ENCODE results near the gene AHCYL2.
"Not testable (repeated sequence)": the region's sequence is repeated elsewhere in the genome, so short reads cannot be mapped to it uniquely, and the experiment has no call there.

The AHCYL2 gene

DNA sequence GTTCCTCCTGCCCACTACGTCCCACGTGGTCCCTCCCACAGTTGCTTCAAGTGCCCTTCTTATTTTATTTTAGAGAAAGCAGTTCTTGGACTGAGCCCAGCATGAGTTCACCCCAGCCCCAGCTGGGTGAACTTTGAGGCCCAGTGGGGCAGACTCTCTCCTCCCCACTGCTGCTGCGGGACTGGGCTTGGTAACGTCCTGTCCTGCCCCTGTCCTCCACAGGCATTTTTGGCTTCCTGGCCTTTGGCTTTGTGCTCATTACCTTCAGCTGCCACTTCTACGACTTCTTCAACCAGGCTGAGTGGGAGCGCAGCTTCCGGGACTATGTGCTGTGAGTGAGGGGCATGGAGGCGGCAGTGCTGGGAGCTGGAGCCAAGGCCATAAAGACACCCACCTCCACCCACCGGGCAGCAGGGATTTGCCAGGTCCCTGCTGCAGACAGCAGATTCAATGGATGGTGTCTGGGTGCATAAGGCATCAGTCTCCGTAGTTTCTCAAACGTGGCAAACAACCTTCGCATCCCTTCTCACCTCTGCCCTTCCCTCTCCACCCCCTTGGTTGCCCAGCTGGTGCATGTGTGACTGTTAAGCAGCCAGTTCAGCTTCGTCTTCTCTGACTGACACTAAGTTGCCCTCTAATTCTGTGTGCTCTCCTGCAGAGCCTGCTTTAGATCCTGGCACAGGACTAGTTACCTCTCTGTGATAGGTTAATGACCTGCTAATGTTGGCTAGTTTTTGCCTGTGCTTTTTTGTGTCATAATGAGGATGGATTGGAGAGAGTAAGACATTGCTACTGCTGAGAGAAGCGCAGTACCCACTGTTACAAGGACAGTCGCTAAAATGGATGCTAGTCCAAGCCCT lies 15.5 kb upstream of the AHCYL2 start:
- DNase-seq: no peak

- peak; percentile 78 for DNase-seq
Measured at GRCh38 chr7:129210256-129210988, 14.4 kb upstream of the AHCYL2 start.

DNA sequence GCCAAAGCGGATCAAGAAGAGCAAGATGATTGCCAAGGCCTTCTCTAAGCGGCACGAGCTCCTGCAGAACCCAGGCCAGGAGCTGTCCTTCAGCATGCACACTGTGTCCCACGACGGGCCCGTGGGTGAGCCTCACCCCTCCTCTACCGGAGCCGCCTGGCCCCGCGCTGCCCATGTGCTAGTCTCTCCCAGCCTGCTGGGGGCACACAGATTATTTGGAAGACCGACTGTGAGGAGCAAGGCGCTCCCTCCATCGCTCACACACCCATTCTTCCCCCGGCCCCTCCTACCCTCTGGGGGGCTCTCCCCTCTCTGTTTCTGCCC lies 13.9 kb upstream of the AHCYL2 start:
- DNase-seq: no peak

DNA sequence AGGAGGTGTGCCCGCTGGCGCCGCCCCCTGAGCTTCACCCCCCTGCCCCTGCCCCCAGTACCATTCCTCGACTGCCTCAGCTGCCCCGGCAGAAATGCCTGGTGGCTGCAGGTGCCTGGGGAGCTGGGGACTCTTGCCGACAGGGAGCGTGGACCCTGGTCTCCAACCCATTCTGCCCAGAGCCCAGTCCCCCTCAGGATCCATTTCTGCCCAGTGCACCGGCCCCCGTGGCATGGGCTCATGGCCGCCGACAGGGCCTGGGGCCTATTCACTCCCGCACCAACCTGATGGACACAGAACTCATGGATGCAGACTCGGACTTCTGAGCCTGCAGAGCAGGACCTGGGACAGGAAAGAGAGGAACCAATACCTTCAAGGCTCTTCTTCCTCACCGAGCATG lies 12.7 kb upstream of the AHCYL2 start:
- no peak for DNase-seq

DNA sequence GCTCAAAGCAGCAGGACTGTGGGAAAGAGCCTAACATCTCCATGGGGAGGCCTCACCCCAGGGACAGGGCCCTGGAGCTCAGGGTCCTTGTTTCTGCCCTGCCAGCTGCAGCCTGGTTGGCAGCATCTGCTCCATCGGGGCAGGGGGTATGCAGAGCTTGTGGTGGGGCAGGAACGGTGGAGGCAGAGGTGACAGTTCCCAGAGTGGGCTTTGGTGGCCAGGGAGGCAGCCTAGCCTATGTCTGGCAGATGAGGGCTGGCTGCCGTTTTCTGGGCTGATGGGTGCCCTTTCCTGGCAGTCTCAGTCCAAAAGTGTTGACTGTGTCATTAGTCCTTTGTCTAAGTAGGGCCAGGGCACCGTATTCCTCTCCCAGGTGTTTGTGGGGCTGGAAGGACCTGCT lies 12.2 kb upstream of the AHCYL2 start:
- DNase-seq: no peak

GRCh38 chr7:129213828-129214227 lies 11.0 kb upstream of the AHCYL2 start:
- no peak for DNase-seq

GRCh38 chr7:129215691-129216090 lies 9.1 kb upstream of the AHCYL2 start:
- not testable (repeated sequence) for DNase-seq

- not testable (repeated sequence) for DNase-seq
Measured at GRCh38 chr7:129216101-129216715, 8.6 kb upstream of the AHCYL2 start.

DNA sequence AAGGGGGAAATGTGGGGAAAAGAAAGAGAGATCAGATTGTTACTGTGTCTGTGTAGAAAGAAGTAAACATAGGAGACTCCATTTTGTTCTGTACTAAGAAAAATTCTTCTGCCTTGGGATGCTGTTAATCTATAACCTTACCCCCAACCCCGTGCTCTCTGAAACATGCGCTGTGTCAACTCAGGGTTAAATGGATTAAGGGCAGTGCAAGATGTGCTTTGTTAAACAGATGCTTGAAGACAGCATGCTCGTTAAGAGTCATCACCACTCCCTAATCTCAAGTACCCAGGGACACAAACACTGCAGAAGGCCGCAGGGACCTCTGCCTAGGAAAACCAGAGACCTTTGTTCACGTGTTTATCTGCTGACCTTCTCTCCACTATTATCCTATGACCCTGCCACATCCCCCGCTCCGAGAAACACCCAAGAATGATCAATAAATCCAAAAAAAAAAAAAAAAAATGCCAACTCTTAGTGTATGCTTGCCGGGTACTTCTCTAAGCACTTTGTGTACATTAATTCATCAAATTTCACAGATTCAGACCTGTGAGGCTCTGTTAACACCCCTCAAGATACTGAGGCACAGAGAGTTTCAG lies 7.9 kb upstream of the AHCYL2 start:
- not testable (repeated sequence) for DNase-seq

- DNase-seq: peak; percentile 82
Measured at GRCh38 chr7:129218514-129219062, 6.2 kb upstream of the AHCYL2 start.

- not testable (repeated sequence) for DNase-seq
Measured at GRCh38 chr7:129219166-129219565, 5.7 kb upstream of the AHCYL2 start.

DNA sequence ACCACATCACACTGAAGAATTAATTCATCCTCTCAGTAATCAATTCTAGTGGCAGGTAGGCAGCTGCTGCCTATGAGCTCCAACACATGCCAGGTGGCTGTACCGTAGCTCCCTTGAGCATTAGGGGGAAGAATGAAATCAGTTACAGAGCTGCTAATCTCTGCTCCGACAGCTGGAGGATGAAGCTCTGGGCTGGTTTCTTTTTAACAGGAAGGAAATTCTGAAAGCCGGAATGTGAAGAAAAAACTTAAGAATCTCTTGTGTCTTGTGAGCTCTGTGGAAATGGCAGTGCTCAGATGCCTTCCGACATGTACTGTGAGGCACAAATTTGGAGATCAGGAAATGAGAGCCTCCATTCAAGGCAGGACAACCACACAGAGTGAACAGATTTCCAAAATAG lies 2.8 kb upstream of the AHCYL2 start:
- DNase-seq: no peak

DNA sequence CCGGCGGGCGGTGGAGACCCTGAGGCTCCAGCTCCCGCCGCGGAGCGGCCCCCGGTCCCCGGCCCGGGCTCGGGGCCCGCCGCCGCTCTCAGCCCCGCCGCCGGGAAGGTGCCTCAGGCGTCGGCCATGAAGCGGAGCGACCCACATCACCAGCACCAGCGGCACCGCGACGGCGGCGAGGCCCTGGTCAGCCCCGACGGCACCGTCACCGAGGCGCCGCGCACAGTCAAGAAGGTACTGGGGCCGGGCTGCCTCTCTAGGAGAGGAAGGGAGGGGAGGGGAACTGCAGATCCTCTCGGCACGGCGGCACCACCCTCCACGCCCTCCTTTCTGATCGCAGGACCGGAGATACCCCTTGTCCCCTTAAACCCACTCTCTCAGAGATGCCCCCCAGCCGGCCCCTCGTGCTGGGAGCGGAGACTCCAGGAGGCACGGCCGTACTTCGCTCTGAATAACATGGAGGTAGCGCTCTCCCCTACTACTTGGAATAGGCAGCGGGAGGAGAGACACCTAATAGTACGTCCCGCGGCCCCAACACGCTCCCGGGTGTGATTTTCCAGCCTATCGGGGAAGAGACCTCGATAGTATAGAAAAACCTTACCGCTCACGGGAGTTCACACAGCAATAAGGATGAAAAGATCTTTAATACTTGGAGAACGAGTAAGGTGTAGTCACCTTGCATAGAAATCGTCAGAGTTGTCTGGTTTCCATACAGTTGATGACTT lies 538 bp downstream of the AHCYL2 start:
- DNase-seq: peak; percentile 62

DNA sequence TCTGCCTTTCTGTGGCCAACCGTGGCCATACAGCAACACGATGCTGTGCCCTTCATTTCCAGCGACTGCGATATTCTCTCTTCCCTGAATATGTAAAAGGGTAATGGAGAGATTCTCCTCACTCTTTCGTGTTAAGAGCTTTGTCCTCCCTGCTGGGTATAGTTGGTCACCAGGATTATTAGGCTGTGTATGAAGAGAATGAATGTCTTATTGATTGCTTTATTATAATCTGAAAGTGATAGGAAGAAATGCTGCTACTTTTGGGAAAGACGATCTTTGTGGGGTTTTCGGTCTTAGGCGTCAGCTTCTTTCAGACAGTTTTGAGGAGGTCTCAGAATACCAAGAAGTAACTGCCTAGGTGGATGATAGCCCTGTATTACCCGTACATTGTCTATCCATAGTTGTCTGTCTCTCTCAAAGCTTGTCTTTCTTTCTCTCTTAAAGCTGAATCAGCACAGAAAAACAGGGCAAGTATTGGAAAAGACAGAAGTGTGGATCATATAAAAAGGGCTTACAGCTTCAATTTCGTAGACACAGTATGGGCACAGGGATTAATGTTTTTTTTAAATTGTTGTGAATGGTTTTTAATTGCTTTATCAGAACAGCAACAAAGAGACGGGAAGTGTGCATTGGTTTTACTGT lies 1.2 kb downstream of the AHCYL2 start:
- DNase-seq: no peak

DNA sequence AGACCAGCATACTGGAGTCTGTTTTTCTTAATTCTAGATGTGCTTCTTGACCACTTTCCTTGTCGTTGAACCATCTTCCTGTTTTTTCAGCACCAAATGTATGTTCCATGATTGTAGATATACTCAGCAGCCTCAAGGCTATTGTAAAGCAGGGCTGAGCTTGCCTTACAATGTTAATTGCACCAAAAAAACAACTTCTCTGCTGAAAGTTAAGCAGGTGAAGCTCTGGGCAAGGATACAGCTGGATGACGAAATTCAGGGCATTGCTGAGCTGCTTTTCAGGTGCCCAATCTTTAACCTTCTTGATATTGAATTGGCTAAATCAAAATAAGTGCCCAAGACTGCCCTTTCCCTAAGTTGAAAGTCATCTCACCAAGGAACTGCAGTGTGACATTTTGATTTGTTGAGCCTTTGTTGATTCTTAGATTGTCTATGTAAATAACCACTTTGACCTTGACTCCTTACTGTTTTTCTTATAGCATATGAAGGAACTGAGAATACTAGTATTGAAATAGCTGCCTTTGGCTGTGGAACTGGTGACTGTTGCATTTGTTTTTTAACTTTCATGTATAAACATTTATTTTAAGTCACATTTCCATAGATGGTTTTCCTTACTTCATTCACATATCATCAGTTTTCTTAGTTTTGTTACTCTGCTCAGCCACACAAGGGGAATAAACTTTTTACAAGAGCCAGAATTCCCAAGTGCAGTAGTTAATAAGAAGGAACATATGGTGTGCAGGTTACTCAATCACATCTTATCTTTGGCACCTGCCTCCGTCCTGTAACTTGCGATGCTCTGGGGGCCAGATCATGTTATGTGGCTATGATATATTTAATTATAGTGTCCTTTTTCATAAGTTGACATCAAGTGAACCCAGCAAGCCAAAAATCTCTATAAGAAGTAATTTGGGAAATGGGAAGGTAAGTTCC lies 3.1 kb downstream of the AHCYL2 start:
- no peak for DNase-seq

- DNase-seq: no peak
Measured at GRCh38 chr7:129228633-129229032, 3.8 kb downstream of the AHCYL2 start.

DNA sequence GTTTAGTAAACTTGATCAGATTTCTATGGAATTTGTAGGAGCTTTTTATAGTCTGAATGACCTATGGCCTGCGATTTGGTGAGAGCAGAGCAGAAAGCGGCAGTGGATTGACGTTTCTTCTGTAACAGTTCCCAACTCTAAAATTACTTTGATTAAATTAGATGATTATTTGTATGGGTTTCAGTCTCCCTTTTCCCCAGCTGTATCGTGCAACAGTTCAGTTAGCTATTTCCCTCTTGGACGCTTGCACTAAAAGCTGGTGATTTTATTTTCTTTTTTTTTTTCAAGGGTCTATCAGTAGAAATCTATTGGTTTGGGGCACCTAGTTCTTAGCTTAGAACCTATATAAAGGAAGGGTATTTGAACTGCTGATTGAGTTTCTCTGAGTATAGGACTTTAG lies 6.8 kb downstream of the AHCYL2 start:
- no peak for DNase-seq

DNA sequence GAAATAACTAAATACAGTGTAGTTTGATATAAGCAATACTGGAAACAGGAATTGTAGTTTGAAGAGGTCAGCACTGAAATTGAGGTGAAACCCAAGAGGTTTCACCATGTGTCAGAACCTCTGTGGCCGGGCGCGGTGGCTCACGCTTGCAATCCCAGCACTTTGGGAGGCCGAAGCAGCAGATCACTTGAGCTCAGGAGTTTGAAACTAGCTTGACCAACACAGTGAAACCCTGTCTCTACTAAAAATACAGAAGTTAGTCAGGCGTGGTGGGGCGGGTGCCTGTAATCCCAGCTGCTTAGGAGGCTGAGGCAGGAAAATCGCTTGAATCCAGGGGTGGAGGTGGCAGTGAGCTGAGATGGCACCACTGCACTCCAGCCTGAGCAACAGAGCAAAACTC lies 13.7 kb downstream of the AHCYL2 start:
- no peak for DNase-seq

DNA sequence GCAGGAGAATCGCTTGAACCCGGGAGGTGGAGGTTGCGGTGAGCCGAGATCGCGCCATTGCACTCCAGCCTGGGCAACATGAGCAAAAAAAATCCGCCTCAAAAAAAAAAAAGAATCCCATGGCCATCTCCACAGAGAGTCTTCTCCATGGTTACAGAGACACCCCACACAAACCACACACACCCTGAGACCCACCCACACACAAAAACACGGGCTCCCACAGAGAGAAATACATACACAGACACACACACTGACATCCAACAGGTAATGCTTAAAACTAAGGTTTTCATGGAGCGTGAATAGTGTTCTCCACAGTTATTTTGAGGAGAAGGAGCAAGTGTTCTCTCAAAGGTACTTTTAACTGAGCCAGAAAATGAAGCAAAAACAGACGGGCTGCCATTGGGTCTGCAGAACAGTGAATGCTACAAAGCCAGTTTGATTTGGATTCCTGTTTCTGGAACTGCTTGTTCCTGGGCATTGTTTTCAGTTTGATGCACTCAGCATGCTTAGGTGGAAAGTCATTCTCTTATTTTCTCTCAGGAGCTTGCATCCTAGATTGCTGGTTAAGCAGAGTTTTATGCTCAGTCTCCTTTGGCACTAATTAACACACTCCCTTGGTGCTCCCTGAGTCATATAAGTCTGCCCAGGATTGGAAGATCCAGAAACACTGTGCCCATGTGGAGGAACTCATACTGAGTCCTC lies 15.4 kb downstream of the AHCYL2 start:
- DNase-seq: no peak

GRCh38 chr7:129244220-129244619 lies 19.4 kb downstream of the AHCYL2 start:
- no peak for DNase-seq
